K562 (cell line): ENCODE data around the gene ERP27.

Experiments
- CBX3 ChIP-seq, 2 experiments: IDR thresholded peaks; 1 replicate in 1 of 2; 2 replicates in 1 of 2; pipeline ENCODE4 v1.6.1; 2012; ENCODE audit warnings: inconsistent platforms in 2 of 2, low read length in 2 of 2, borderline replicate concordance in 1 of 2, control low read depth in 1 of 2
- CBX8 ChIP-seq: fragments of 200-600 bp; sonication (generic); IDR thresholded peaks from 2 replicates; pipeline ENCODE4 v1.6.1; 2012; ENCODE audit warnings: borderline replicate concordance, mixed run types, low read depth, mild to moderate bottlenecking, moderate library complexity, mixed read lengths, low read length, control low read depth, inconsistent platforms; ENCODE audit not compliant: poor library complexity, severe bottlenecking; ENCODE audit errors: extremely low read depth
- DNMT1 ChIP-seq: fragments of 450-650 bp; IDR thresholded peaks from 2 replicates; pipeline ENCODE4 v1.6.1; 2016; ENCODE audit warnings: antibody characterized with exemption, mild to moderate bottlenecking
- EZH2 ChIP-seq: IDR thresholded peaks from 2 replicates; pipeline ENCODE4 v1.6.1; 2012; ENCODE audit warnings: low read depth, mild to moderate bottlenecking, inconsistent platforms, low read length, borderline replicate concordance
- GTF2F1 ChIP-seq: IDR thresholded peaks from 2 replicates; pipeline ENCODE4 v1.6.1; 2011; ENCODE audit warnings: low read depth, low read length, improper control_type of control experiment
- POLR2AphosphoS5 ChIP-seq: IDR thresholded peaks from 2 replicates; pipeline ENCODE4 v1.6.1; 2011; ENCODE audit warnings: mild to moderate bottlenecking, low read depth, low read length, moderate library complexity; ENCODE audit not compliant: control insufficient read depth, insufficient read depth
- SIN3A ChIP-seq, 2 experiments: fragments of 150-350 bp in 1 of 2; IDR thresholded peaks; 2 replicates each; pipeline ENCODE4 v1.6.1; 2011 to 2016; ENCODE audit warnings: borderline replicate concordance in 2 of 2, low read depth in 2 of 2, low read length in 2 of 2, mild to moderate bottlenecking in 2 of 2, moderate library complexity in 2 of 2; ENCODE audit not compliant: control insufficient read depth in 1 of 2
- ZNF398 ChIP-seq: fragments of 250-450 bp; sonication (Bioruptor Pico); IDR thresholded peaks from 2 replicates; pipeline ENCODE4 v1.8.0; 2021; ENCODE audit warnings: moderate library complexity, mild to moderate bottlenecking, inconsistent platforms
- TF ChIP-seq, protein P1 (sequence below): sonication (generic); formaldehyde crosslinking; IDR thresholded peaks from 2 replicates; pipeline ENCODE4 v1.8.0; 2022; ENCODE audit warnings: mild to moderate bottlenecking, missing genetic modification reagents
- TF ChIP-seq, protein P2 (sequence below): sonication (generic); formaldehyde crosslinking; IDR thresholded peaks from 2 replicates; pipeline ENCODE4 v1.8.1; 2023; ENCODE audit warnings: mild to moderate bottlenecking, missing genetic modification reagents
- TF ChIP-seq, protein P3 (sequence below): fragments of 250-450 bp; sonication (Bioruptor Pico); IDR thresholded peaks from 2 replicates; pipeline ENCODE4 v1.4.0; 2020

- TF ChIP-seq GTF2F1 (no peak), SIN3A (IDR thresholded peaks at IDR 0.05; ENCODE audit: borderline replicate concordance in 2 of 2, control insufficient read depth in 1 of 2, low read depth in 2 of 2, low read length in 2 of 2) (no peak), CBX8 (no peak), EZH2 (no peak), DNMT1 (no peak), ZNF398 (no peak), POLR2AphosphoS5 (no peak), CBX3 (IDR thresholded peaks at IDR 0.05; ENCODE audit: borderline replicate concordance in 1 of 2, low read length in 2 of 2) (no peak)
- TF ChIP-seq, protein P1, sequence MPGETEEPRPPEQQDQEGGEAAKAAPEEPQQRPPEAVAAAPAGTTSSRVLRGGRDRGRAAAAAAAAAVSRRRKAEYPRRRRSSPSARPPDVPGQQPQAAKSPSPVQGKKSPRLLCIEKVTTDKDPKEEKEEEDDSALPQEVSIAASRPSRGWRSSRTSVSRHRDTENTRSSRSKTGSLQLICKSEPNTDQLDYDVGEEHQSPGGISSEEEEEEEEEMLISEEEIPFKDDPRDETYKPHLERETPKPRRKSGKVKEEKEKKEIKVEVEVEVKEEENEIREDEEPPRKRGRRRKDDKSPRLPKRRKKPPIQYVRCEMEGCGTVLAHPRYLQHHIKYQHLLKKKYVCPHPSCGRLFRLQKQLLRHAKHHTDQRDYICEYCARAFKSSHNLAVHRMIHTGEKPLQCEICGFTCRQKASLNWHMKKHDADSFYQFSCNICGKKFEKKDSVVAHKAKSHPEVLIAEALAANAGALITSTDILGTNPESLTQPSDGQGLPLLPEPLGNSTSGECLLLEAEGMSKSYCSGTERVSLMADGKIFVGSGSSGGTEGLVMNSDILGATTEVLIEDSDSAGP: no peak
- TF ChIP-seq, protein P2, sequence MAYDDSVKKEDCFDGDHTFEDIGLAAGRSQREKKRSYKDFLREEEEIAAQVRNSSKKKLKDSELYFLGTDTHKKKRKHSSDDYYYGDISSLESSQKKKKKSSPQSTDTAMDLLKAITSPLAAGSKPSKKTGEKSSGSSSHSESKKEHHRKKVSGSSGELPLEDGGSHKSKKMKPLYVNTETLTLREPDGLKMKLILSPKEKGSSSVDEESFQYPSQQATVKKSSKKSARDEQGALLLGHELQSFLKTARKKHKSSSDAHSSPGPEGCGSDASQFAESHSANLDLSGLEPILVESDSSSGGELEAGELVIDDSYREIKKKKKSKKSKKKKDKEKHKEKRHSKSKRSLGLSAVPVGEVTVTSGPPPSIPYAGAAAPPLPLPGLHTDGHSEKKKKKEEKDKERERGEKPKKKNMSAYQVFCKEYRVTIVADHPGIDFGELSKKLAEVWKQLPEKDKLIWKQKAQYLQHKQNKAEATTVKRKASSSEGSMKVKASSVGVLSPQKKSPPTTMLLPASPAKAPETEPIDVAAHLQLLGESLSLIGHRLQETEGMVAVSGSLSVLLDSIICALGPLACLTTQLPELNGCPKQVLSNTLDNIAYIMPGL (CRISPR knock-in tag): no peak
- TF ChIP-seq, protein P3, sequence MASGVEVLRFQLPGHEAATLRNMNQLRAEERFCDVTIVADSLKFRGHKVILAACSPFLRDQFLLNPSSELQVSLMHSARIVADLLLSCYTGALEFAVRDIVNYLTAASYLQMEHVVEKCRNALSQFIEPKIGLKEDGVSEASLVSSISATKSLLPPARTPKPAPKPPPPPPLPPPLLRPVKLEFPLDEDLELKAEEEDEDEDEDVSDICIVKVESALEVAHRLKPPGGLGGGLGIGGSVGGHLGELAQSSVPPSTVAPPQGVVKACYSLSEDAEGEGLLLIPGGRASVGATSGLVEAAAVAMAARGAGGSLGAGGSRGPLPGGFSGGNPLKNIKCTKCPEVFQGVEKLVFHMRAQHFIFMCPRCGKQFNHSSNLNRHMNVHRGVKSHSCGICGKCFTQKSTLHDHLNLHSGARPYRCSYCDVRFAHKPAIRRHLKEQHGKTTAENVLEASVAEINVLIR (CRISPR knock-in tag): no peak
Observed at GRCh38 chr12:14962153-14962539, 23.8 kb upstream of the ERP27 start.
